Lung (tissue), 12 donors: ENCODE data around the gene ROMO1. TPM values are rescaled to one million over a fixed set of nuclear protein-coding genes. Genes with fewer than 3 reads are reported as not detected.

Source experiments
- ATAC-seq: fragments of 200-7000 bp; cut with Tn5 transposase; one replicate; pipeline ENCODE4 v1.9.1; 2020; ENCODE audit warnings: moderate number of reproducible peaks; ENCODE audit not compliant: insufficient read depth, low FRiP score
- DNase-seq, 3 donors: peaks; one replicate each; pipeline ENCODE4 v3.0.0-alpha.2; 2013 to 2017
- H3K27ac ChIP-seq, 2 donors: one replicate each; pipeline ENCODE4 v1.5.1; 2013; ENCODE audit warnings: mild to moderate bottlenecking in 2 of 2, moderate library complexity in 2 of 2, control low read depth in 1 of 2, inconsistent platforms in 1 of 2, low read depth in 1 of 2, low read length in 1 of 2
- H3K27me3 ChIP-seq, 3 donors: one replicate each; pipeline ENCODE4 v1.5.1; 2013; ENCODE audit warnings: low read length in 2 of 3; ENCODE audit not compliant: control insufficient read depth in 3 of 3, insufficient read depth in 3 of 3
- H3K36me3 ChIP-seq, 4 donors: one replicate each; pipeline ENCODE4 v1.5.1; 2013; ENCODE audit warnings: low read length in 4 of 4, mild to moderate bottlenecking in 1 of 4, moderate library complexity in 1 of 4; ENCODE audit not compliant: control insufficient read depth in 4 of 4, insufficient read depth in 4 of 4
- H3K4me1 ChIP-seq, 5 donors: one replicate each; pipeline ENCODE4 v1.5.1; 2013; ENCODE audit warnings: low read length in 5 of 5, mild to moderate bottlenecking in 2 of 5, moderate library complexity in 1 of 5; ENCODE audit not compliant: control insufficient read depth in 5 of 5, insufficient read depth in 5 of 5
- H3K4me3 ChIP-seq: one replicate; pipeline ENCODE4 v1.5.1; 2013; ENCODE audit warnings: mild to moderate bottlenecking, control low read depth, moderate library complexity
- H3K9ac ChIP-seq, 2 donors: one replicate each; pipeline ENCODE4 v1.5.1; 2013; ENCODE audit warnings: low read length in 2 of 2, control low read depth in 1 of 2; ENCODE audit not compliant: insufficient read depth in 1 of 2
- H3K9me3 ChIP-seq, 4 donors: one replicate each; pipeline ENCODE4 v1.5.1; 2013; ENCODE audit warnings: low read length in 3 of 4, mild to moderate bottlenecking in 1 of 4, moderate library complexity in 1 of 4; ENCODE audit not compliant: control insufficient read depth in 4 of 4, insufficient read depth in 3 of 4
- CTCF ChIP-seq: IDR thresholded peaks from 2 replicates; pipeline ENCODE4 v1.5.1; 2012; ENCODE audit warnings: mild to moderate bottlenecking; ENCODE audit errors: control extremely low read depth, extremely low read depth
- WGBS, 2 donors: extraction: QIAGEN DNeasy Blood & Tissue Kit; methylation state at CpG; one replicate each; pipeline ENCODE4 v1.1.7; 2013; 5-methylcytosine and 5-hydroxymethylcytosine counted together
- polyA plus RNA-seq, 2 donors: library from polyadenylated mRNA; stranded (reverse); fragments of 200-250 nt; gene quantifications; one replicate each; pipeline ENCODE4 v1.2.1, GENCODE V29; 2013
- total RNA-seq, 2 donors: library from RNA; depleted of rRNA in 1 of 2; stranded (reverse); fragments of >200 nt in 1 of 2; gene quantifications; one replicate each; pipeline ENCODE4 v1.2.1, GENCODE V29; 2014 to 2021
- donor health status: control.
- donor health status: control.
- donor health status: Bipolar disorder and iron deficiency.
- donor health status: healthy.
- donor health status: DM: yes; HTN: yes; CAD: no.

ROMO1 gene
- total and polyA plus RNA-seq, 4 donors = 98.6 to 501 (median 272) TPM

DNA sequence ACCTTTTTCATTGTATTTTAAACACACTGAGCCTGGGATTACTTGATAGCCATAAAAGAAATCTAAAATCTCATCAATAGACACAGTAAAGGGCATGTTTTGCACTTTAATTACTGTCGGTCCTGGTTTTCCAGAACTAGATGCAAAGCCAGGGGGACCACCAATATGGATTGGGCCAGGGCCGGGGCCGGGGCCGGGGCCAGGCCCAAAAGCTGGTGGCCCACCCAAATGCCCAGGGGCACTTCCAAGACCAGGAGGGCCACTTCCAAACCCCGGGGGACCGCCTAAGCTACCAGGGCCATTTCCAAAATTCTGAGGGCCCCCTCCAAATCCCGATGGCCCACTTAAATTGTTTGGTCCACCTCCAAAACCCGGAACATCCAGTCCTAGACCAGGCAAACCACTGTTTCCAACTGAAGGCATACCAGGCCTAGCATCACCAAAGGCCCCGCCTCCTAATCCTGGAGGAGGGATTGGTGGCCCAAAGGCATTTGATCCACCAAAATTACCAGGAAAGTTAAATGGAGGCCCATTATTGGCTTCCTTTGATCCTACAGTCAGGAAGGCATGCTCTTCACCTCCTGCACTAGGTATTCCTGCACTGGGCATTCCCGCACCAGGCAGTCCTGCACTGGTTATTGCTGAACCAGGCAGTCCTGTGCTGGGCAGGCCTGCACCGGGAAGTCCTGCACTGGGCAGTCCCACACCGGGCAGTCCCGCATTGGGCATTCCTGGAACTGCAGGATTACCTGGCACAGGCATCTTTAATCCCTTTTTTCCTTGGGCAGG is 46.4 kb upstream of the ROMO1 start:
- DNase-seq (no peak), ATAC-seq (no peak)
- Histone ChIP-seq H3K9me3 (peaks cover 0 to 2% (median 0%) of the 10 kb centered on the region in 4 donors), H3K27ac (no peak overlapping the region), H3K4me3 (no peak overlapping the region), H3K9ac (no peak overlapping the region), H3K36me3 (peaks cover 20 to 31% (median 22%) of the 10 kb centered on the region in 4 donors), H3K4me1 (peaks cover 5 to 45% (median 24%) of the 10 kb centered on the region in 5 donors), H3K27me3 (no peaks in the 10 kb centered on the region)
- TF ChIP-seq CTCF = no peak
- 96 to 97% methylated on average over 13 of the region's 13 CpGs for WGBS, 2 donors

DNA sequence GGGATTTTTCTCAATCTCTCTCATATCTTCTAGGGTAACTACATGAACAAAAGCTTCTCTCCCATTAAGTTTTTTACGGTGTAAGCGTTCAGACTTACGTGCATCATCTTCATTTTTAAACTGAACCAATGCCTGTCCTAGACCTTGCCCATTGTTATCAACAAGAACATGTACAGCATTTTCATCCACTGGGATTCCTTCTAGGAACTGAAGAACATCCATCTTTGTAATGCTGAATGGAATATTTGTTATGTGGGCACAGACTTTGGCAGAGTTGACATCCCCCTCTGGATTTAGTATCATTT is 45.8 kb upstream of the ROMO1 start:
- Histone ChIP-seq H3K36me3 (peaks cover 20 to 31% (median 22%) of the 10 kb centered on the region in 4 donors), H3K9me3 (peaks cover 0 to 2% (median 0%) of the 10 kb centered on the region in 4 donors), H3K9ac (no peak overlapping the region), H3K27me3 (no peaks in the 10 kb centered on the region), H3K27ac (no peak overlapping the region), H3K4me3 (no peak overlapping the region), H3K4me1 (peaks cover 5 to 41% (median 24%) of the 10 kb centered on the region in 5 donors)
- DNase-seq (no peak), ATAC-seq (no peak)
- TF ChIP-seq CTCF = no peak
- WGBS, 2 donors = 98 to 99% methylated on average over 3 of the region's 3 CpGs

- DNase-seq (no peak), ATAC-seq (no peak)
- Histone ChIP-seq H3K4me3 (no peak overlapping the region), H3K9ac (no peak overlapping the region), H3K27ac (no peak overlapping the region), H3K36me3 (peaks cover 20 to 31% (median 22%) of the 10 kb centered on the region in 4 donors), H3K9me3 (peaks cover 0 to 2% (median 0%) of the 10 kb centered on the region in 4 donors), H3K4me1 (peaks cover 5 to 37% (median 24%) of the 10 kb centered on the region in 5 donors), H3K27me3 (no peaks in the 10 kb centered on the region)
- WGBS, 2 donors = 94 to 97% methylated on average over 4 of the region's 4 CpGs
- TF ChIP-seq CTCF = no peak
Observed at GRCh38 chr20:35653893-35654292, 45.3 kb upstream of the ROMO1 start.

DNA sequence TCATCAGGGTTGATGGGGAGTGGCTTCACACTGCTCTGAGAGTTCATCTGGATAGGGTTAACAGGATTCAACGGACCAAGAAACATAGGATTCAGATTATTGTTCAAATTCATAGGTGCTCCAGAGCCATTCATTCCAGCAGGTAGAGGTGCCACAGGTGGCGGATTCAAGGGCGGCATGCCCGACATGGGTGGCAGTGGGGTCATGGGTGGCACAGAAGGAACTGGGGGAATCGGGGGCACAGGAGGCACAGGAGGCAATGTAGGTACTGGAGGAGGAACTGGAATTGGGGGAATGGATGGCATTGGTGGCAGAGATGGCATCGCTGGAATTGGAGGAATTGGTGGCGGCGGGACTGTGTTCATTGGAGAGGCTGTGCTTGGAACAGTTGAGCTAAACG is 44.8 kb upstream of the ROMO1 start:
- ATAC-seq (no peak), DNase-seq (no peak)
- Histone ChIP-seq H3K4me1 (peaks cover 5 to 32% (median 21%) of the 10 kb centered on the region in 5 donors), H3K27ac (no peak overlapping the region), H3K4me3 (no peak overlapping the region), H3K9ac (no peak overlapping the region), H3K27me3 (no peaks in the 10 kb centered on the region), H3K36me3 (peaks cover 20 to 31% (median 22%) of the 10 kb centered on the region in 4 donors), H3K9me3 (peaks cover 0 to 2% (median 0%) of the 10 kb centered on the region in 4 donors)
- no peak for TF ChIP-seq CTCF
- 98 to 99% methylated on average over 9 of the region's 9 CpGs for WGBS, 2 donors
